HL-60 (cell line): ENCODE data around the gene EYA4.

Experiments
- DNase-seq, 2 experiments: peaks; one replicate each; pipeline ENCODE4 v3.0.0-alpha.2; 2010 to 2020; ENCODE audit warnings: low read depth in 1 of 2, low spot score in 1 of 2
- H3K27ac ChIP-seq: fragments of 250-450 bp; sonication (Bioruptor Pico); replicated peaks from 2 replicates; pipeline ENCODE4 v1.5.1; 2020; ENCODE audit warnings: mild to moderate bottlenecking, moderate library complexity
- H3K27me3 ChIP-seq: fragments of 250-450 bp; sonication (Bioruptor Pico); 2 replicates; pipeline ENCODE4 v1.5.1; 2021; ENCODE audit warnings: mild to moderate bottlenecking, moderate library complexity; ENCODE audit not compliant: insufficient read depth, poor library complexity, severe bottlenecking
- H3K4me3 ChIP-seq: replicated peaks from 2 replicates; pipeline ENCODE4 v1.5.1; 2011; ENCODE audit warnings: mild to moderate bottlenecking, control low read depth, low read length; ENCODE audit not compliant: insufficient read depth
- GABPA ChIP-seq: IDR thresholded peaks from 2 replicates; pipeline ENCODE4 v1.6.1; 2012; ENCODE audit warnings: low read depth
- POLR2AphosphoS5 ChIP-seq: IDR thresholded peaks from 2 replicates; pipeline ENCODE4 v1.6.1; 2012; ENCODE audit warnings: low read depth
- SPI1 ChIP-seq: IDR thresholded peaks from 2 replicates; pipeline ENCODE4 v1.6.1; 2012; ENCODE audit warnings: low read depth, mild to moderate bottlenecking, borderline replicate concordance
- TF ChIP-seq, protein P1 (sequence below): IDR thresholded peaks from 2 replicates; pipeline ENCODE4 v1.6.1; 2012; ENCODE audit warnings: low read depth; ENCODE audit not compliant: insufficient replicate concordance
- TF ChIP-seq, protein P2 (sequence below): IDR thresholded peaks from one replicate; pipeline ENCODE4 v1.5.1; 2011; ENCODE audit warnings: low read length, control low read depth, inconsistent platforms; ENCODE audit not compliant: insufficient read depth

Gene EYA4

DNA sequence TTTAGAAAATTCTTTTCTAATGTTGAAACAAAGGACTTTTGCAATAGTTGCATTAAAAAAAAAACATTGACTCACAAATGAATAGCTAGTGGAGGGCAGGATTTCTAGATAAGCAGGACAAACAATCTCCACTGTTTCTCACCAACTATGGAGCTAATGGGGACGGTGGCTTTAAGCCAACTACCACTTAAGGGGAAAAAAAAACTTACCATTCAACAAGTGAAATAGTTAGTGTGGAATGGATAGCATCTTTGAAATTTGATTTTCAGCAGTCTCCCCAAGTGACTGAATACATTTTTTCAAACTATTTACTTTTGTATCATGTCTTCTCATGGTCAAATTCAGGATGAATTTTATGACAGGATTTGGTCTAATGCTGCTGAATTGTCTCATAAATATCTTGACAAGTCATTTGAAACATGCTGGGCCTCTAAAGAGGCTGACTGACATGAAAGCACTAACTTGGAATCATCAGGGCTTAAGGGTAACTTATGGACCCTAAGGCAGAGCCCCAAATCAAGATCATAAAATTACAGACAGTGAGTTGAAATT lies 100.5 kb downstream of the EYA4 start:
- no peak for DNase-seq
- no peaks in the 10 kb centered on the region for H3K27me3 ChIP-seq
- H3K27ac ChIP-seq: no peak overlapping the region
- H3K4me3 ChIP-seq: no peak overlapping the region
- TF ChIP-seq GABPA (no peak), POLR2AphosphoS5 (no peak), SPI1 (no peak)
- TF ChIP-seq, protein P1, sequence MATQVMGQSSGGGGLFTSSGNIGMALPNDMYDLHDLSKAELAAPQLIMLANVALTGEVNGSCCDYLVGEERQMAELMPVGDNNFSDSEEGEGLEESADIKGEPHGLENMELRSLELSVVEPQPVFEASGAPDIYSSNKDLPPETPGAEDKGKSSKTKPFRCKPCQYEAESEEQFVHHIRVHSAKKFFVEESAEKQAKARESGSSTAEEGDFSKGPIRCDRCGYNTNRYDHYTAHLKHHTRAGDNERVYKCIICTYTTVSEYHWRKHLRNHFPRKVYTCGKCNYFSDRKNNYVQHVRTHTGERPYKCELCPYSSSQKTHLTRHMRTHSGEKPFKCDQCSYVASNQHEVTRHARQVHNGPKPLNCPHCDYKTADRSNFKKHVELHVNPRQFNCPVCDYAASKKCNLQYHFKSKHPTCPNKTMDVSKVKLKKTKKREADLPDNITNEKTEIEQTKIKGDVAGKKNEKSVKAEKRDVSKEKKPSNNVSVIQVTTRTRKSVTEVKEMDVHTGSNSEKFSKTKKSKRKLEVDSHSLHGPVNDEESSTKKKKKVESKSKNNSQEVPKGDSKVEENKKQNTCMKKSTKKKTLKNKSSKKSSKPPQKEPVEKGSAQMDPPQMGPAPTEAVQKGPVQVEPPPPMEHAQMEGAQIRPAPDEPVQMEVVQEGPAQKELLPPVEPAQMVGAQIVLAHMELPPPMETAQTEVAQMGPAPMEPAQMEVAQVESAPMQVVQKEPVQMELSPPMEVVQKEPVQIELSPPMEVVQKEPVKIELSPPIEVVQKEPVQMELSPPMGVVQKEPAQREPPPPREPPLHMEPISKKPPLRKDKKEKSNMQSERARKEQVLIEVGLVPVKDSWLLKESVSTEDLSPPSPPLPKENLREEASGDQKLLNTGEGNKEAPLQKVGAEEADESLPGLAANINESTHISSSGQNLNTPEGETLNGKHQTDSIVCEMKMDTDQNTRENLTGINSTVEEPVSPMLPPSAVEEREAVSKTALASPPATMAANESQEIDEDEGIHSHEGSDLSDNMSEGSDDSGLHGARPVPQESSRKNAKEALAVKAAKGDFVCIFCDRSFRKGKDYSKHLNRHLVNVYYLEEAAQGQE: no peak
- TF ChIP-seq, protein P2, sequence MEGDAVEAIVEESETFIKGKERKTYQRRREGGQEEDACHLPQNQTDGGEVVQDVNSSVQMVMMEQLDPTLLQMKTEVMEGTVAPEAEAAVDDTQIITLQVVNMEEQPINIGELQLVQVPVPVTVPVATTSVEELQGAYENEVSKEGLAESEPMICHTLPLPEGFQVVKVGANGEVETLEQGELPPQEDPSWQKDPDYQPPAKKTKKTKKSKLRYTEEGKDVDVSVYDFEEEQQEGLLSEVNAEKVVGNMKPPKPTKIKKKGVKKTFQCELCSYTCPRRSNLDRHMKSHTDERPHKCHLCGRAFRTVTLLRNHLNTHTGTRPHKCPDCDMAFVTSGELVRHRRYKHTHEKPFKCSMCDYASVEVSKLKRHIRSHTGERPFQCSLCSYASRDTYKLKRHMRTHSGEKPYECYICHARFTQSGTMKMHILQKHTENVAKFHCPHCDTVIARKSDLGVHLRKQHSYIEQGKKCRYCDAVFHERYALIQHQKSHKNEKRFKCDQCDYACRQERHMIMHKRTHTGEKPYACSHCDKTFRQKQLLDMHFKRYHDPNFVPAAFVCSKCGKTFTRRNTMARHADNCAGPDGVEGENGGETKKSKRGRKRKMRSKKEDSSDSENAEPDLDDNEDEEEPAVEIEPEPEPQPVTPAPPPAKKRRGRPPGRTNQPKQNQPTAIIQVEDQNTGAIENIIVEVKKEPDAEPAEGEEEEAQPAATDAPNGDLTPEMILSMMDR: no peak

DNA sequence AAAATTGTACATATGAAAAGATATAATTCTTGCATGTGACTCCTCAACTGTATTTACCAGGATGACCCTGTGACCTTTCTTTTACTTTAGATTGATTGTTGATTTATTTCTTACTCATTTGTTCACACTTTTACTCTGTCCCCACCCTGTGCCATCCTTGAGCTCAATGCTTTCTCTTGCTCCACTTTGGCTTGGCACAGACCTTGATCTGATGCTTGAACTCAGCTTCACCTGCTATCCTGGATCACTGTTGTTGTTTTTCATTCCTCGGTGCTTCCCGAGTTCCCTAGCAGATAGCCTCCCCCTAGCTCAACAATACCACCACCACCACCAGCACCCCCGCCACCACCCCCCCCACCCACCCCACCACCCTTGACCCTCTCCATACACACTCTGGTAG lies 102.1 kb downstream of the EYA4 start:
- Histone ChIP-seq H3K4me3 (no peak overlapping the region), H3K27ac (no peak overlapping the region), H3K27me3 (no peaks in the 10 kb centered on the region)
- no peak for TF ChIP-seq POLR2AphosphoS5
- TF ChIP-seq, protein P2: no peak
- TF ChIP-seq GABPA: no peak
- TF ChIP-seq SPI1: no peak
- no peak for DNase-seq

DNA sequence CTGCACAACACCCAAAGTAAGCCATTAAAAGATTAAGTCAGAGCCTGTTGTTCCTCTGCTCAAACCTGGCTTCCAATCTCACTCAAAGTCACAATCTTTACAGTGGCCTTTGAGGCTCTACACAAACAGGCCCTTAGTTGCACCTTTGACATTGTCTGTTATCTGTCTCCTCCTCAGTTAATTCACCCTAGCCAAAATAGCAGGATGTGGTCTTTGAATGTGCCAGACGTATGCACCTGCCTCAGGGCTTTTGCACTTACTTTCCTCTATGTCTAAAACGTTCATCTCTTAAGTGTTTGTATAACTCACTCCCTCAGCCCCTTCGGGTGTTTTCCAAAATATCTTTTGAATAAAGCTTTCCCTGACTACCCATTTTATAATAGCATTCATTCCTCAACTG lies 107.7 kb downstream of the EYA4 start:
- Histone ChIP-seq H3K27me3 (no peaks in the 10 kb centered on the region), H3K27ac (no peak overlapping the region), H3K4me3 (no peak overlapping the region)
- DNase-seq: no peak
- TF ChIP-seq, protein P1: no peak
- TF ChIP-seq POLR2AphosphoS5 (no peak), SPI1 (no peak), GABPA (no peak)
- TF ChIP-seq, protein P2: no peak

DNA sequence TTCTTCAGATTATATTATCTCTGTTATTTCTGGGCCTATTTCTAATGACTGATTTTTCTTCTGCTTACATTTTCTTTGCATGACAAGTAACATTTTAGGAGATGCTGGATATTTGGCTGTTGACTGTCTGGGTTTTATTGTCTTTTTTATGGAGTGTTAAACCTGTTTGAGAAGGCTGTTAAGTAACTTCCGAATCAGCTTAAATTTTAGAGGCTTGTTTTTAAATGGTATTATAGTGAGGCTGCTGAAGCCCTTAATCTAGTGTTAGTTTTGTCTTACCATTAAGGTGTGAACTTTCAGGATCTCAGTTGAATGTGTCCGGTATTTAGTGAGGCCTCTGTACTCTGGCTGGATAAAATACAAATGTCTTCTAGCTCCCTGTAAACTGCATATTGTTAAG lies 109.8 kb downstream of the EYA4 start:
- no peak for DNase-seq
- no peak overlapping the region for H3K27ac ChIP-seq
- TF ChIP-seq, protein P2: no peak
- no peaks in the 10 kb centered on the region for H3K27me3 ChIP-seq
- no peak overlapping the region for H3K4me3 ChIP-seq
